Body of pancreas (tissue), 4 donors: ENCODE data around the gene MRPL50. TPM values are rescaled to one million over a fixed set of nuclear protein-coding genes. Genes with fewer than 3 reads are reported as not detected.
A peak's percentile ranks its signal among the peaks of the same experiment; 100 is the strongest.
"Not testable (repeated sequence)": the region's sequence is repeated elsewhere in the genome, so short reads cannot be mapped to it uniquely, and the experiment has no call there.

Source experiments
- ATAC-seq: fragments of 150-250 bp; one replicate; pipeline ENCODE4 v1.9.1; 2016
- DNase-seq, 4 donors: peaks; one replicate each; pipeline ENCODE4 v3.0.0-alpha.2; 2019
- H3K27ac ChIP-seq, 4 donors: fragments of 200-600 bp; sonication (generic); 1 replicate in 3 of 4; 2 replicates in 1 of 4; pipeline versions ENCODE4 v1.5.1 to v1.6.1; 2016 to 2019; ENCODE audit warnings: mild to moderate bottlenecking in 1 of 4, mixed read lengths in 1 of 4, moderate library complexity in 1 of 4
- H3K27me3 ChIP-seq, 2 donors: fragments of 200-600 bp; sonication (generic); one replicate each; pipeline ENCODE4 v1.6.0; 2016; ENCODE audit warnings: mild to moderate bottlenecking in 1 of 2
- H3K36me3 ChIP-seq, 2 donors: fragments of 200-600 bp; sonication (generic); replicated peaks in 1 of 2; 2 replicates each; pipeline ENCODE4 v1.5.1; 2016; ENCODE audit warnings: low read depth in 2 of 2; ENCODE audit not compliant: insufficient read depth in 1 of 2
- H3K4me1 ChIP-seq: fragments of 200-600 bp; sonication (generic); one replicate; pipeline ENCODE4 v1.6.0; 2016
- H3K4me3 ChIP-seq, 2 donors: fragments of 200-600 bp; sonication (generic); 1 replicate in 1 of 2; 2 replicates in 1 of 2; pipeline ENCODE4 v1.5.1; 2016 to 2019
- H3K9me3 ChIP-seq, 3 donors: fragments of 200-600 bp; sonication (generic); 1 replicate in 2 of 3; 2 replicates in 1 of 3; pipeline ENCODE4 v1.5.1; 2016
- CTCF ChIP-seq, 7 experiments: fragments of 450-650 bp in 4 of 7; fragments of 200-600 bp in 3 of 7; sonication (generic) in 3 of 7; IDR thresholded peaks; one replicate each; pipeline ENCODE4 v1.5.1; 2016 to 2019; ENCODE audit warnings: antibody characterized with exemption in 7 of 7
- POLR2A ChIP-seq, 3 donors: fragments of 450-650 bp; IDR thresholded peaks; one replicate each; pipeline ENCODE4 v1.6.1; 2016; ENCODE audit warnings: antibody characterized with exemption in 3 of 3, mild to moderate bottlenecking in 2 of 3
- WGBS, 2 donors: methylation state at CpG; one replicate each; pipeline ENCODE4 v1.1.5; 2017; 5-methylcytosine and 5-hydroxymethylcytosine counted together
- intact Hi-C: fragments of 100-400 bp; cut with DNase I; formaldehyde crosslinking; loops from one replicate; pipeline ENCODE4 v1.15.1; 2023
- total RNA-seq, 2 donors: library from RNA; depleted of rRNA; stranded (reverse); fragments of >200 nt; gene quantifications; one replicate each; pipeline ENCODE4 v1.1.0, GENCODE V29; 2016

The MRPL50 gene
- total RNA-seq, 2 donors from 2014 or later, result 3.6 to 7.3 TPM

DNA sequence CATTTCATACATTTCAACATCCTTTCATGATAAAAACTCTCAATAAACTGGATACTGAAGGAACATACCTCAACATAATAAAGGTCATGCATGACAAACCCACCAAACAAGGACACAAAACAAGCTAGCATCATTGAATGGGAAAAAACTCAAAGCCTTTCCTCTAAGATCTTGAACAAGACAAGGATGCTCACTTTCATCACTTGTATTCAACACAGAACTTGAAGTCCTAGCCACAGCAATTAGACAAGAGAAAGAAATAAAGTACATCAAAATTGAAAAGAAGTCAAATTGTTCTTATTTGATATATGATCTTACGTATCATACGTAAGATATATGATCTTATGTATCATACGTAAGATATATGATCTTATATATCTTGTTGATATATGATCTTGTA, 5.3 kb downstream of the MRPL50 start:
- intact Hi-C loops, result no loop called here
- WGBS, 2 donors, result 98 to 99% methylated on average over 3 of the region's 3 CpGs
- no peak for TF ChIP-seq POLR2A (IDR thresholded peaks at IDR 0.05)
- TF ChIP-seq CTCF (IDR thresholded peaks at IDR 0.05), result no peak
- Histone ChIP-seq H3K4me3 (no peak overlapping the region), H3K27me3 (no peaks in the 10 kb centered on the region), H3K4me1 (peaks cover 36% of the 10 kb centered on the region), H3K36me3 (peaks cover 0 to 8% of the 10 kb centered on the region in 2 donors), H3K27ac (no peak overlapping the region), H3K9me3 (no peaks in the 10 kb centered on the region)
- ATAC-seq, result no peak
- DNase-seq, result no peak

DNA sequence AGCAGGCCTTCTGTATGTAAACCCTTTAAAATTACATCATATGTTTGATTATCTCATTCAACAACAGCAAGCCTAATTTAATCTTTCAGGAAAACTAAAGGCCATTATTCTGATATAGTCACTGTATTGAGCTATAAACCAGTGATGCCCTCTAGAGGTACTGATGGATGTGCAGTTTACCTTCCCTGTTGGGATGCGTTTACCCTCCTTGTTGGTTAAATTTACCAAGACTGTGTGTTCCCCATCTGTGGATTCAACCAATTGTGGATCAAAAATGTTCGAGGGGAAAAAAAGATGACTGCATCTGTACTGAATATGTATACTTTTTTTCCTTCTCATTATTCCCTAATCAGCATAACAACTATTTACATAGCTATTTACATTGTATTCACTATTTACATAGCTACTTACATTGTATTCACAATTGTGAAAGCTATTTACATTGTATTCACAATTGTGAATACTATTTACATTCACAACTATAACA, 9.9 kb downstream of the MRPL50 start:
- ATAC-seq (peak; percentile 68), DNase-seq (no peak)
- Histone ChIP-seq H3K36me3 (peaks cover 0 to 8% of the 10 kb centered on the region in 2 donors), H3K4me1 (peaks cover 7% of the 10 kb centered on the region), H3K27me3 (no peaks in the 10 kb centered on the region), H3K9me3 (no peaks in the 10 kb centered on the region), H3K4me3 (no peak overlapping the region), H3K27ac (peak overlapping the region in 1 of 4 donors; percentile 4)
- WGBS, 2 donors, result 70 to 71% methylated on average over 2 of the region's 2 CpGs
- TF ChIP-seq CTCF (IDR thresholded peaks at IDR 0.05) (peak in 6 of 7 experiments; percentile 9 to 40 (median 18)), POLR2A (IDR thresholded peaks at IDR 0.05) (no peak)
- intact Hi-C loops, result no loop called here

DNA sequence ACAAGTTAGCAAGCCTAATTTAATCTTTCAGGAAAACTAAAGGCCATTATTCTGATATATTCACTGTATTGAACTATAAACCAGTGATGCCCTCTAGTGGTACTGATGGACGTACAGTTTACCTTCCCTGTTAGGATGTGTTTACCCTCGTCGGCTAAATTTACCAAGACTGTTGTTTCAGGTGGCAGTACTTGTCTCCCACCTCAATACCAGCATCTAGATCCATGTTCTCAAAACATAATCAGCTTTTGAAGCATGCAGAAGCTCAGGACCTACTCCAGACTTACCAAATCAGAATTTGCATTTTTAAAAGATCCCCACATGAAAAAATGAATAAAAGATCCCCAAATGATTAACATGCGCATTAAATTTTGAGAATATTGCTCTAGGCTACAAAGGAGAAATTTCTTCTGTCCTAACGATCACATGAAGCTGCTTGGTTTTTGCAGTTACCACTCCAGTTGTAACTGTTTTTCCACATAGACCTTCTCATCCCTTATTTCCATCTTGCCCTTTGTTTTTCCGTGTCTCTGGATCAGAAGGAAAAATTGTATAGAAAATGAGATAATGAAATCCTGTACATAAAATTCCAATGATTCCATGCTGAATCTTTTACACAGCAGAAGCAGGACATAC, 10.4 kb downstream of the MRPL50 start:
- 44 to 48% methylated on average over 6 of the region's 6 CpGs for WGBS, 2 donors
- Histone ChIP-seq H3K36me3 (peaks cover 0 to 7% of the 10 kb centered on the region in 2 donors), H3K4me3 (no peak overlapping the region), H3K4me1 (peaks cover 7% of the 10 kb centered on the region), H3K27me3 (no peaks in the 10 kb centered on the region), H3K27ac (peak overlapping the region in 1 of 4 donors; percentile 4), H3K9me3 (no peaks in the 10 kb centered on the region)
- intact Hi-C loops, result no loop called here
- DNase-seq (peak in 3 of 4 donors; percentile 28 to 63 (median 32)), ATAC-seq (peak; percentile 90)
- TF ChIP-seq POLR2A (IDR thresholded peaks at IDR 0.05) (no peak), CTCF (IDR thresholded peaks at IDR 0.05) (peak in 6 of 7 experiments; percentile 40 to 74 (median 64))

- H3K4me3 ChIP-seq, intact Hi-C loops, ATAC-seq, H3K9me3 ChIP-seq, H3K36me3 ChIP-seq, H3K27me3 ChIP-seq, DNase-seq: not testable (repeated sequence)
- WGBS, 2 donors, result 93 to 96% methylated on average over 11 of the region's 11 CpGs
- Histone ChIP-seq H3K4me1 (peaks cover 11% of the 10 kb centered on the region), H3K27ac (peak within 1 kb of the TSS in 1 of 4 donors; percentile 49)
These were observed 13.4 kb downstream of the MRPL50 start, which contains the start of gene BAAT for GRCh38 chr9:101384873-101385536. Gene BAAT, minus strand, starts transcription at chr9:101385006. Its CDS starts 13,602 bp downstream, at chr9:101371404.

GRCh38 chr9:101383361-101383760, 15.1 kb downstream of the MRPL50 start:
- TF ChIP-seq POLR2A (IDR thresholded peaks at IDR 0.05), result no peak
- no peak for TF ChIP-seq CTCF (IDR thresholded peaks at IDR 0.05)
- WGBS, 2 donors, result 38 to 41% methylated on average over 2 of the region's 2 CpGs

More at GRCh38 chr9:101383361-101383760, 15.1 kb downstream of the MRPL50 start:
- H3K27ac ChIP-seq, result peak overlapping the region in 2 of 4 donors; percentile 48 to 49
- intact Hi-C loops, result no loop called here
- H3K4me3 ChIP-seq, result no peak overlapping the region
- no peaks in the 10 kb centered on the region for H3K36me3 ChIP-seq
- H3K9me3 ChIP-seq, result no peaks in the 10 kb centered on the region
- ATAC-seq (peak; percentile 70), DNase-seq (no peak)
- no peaks in the 10 kb centered on the region for H3K27me3 ChIP-seq
- H3K4me1 ChIP-seq, result peaks cover 10% of the 10 kb centered on the region
